ENCODE measurements around the gene METTL21A. TPM values are rescaled to one million over a fixed set of nuclear protein-coding genes. Genes with fewer than 3 reads are reported as not detected.

METTL21A gene
- total and polyA plus RNA-seq, 9 of the 15 experiments (the other 6 are each of a cell fraction or from before 2014, with no cell fraction given) = 9.1 to 46.5 (median 37.4) TPM

- no peak for TF ChIP-seq SMAD1 (IDR thresholded peaks at IDR 0.05; ENCODE audit: low read depth, low read length, partially characterized antibody)
- no peak for TF ChIP-seq MYC (IDR thresholded peaks at IDR 0.05; ENCODE audit: low read depth, low read length)
- no peak for TF ChIP-seq MYC (CRISPR knock-in tag; IDR thresholded peaks at IDR 0.05; ENCODE audit: borderline replicate concordance, low read depth)
- no peak for TF ChIP-seq SRSF7 (optimal IDR thresholded peaks at IDR 0.05; ENCODE audit: low read depth, low read length)
- no peak for TF ChIP-seq TAL1 (IDR thresholded peaks at IDR 0.05)
- no peak for TF ChIP-seq NFE2 (IDR thresholded peaks at IDR 0.05; ENCODE audit: low read depth)
- no peak for TF ChIP-seq SOX6 (IDR thresholded peaks at IDR 0.05)
- no peak for TF ChIP-seq ZNF696 (CRISPR knock-in tag; conservative IDR thresholded peaks at IDR 0.05)
- Histone ChIP-seq H3K36me3 (ENCODE audit: control insufficient read depth, insufficient read depth, low read length) (no peaks in the 10 kb centered on the region), H3K4me1 (replicated peaks in 1 of 2; ENCODE audit: control insufficient read depth in 2 of 2, insufficient read depth in 2 of 2, low read length in 2 of 2) (peaks cover 0 to 3% of the 10 kb centered on the region in 2 experiments; a peak in 1 of 5 replicates), H3K9me3 (replicated peaks; ENCODE audit: control insufficient read depth, insufficient read depth, low read depth, low read length) (no peaks in the 10 kb centered on the region), H3K27me3 (ENCODE audit: control insufficient read depth in 2 of 2, insufficient read depth in 2 of 2, low read length in 2 of 2) (no peaks in the 10 kb centered on the region), H3K9me1 (ENCODE audit: control insufficient read depth, insufficient read depth, low read length) (no peaks in the 10 kb centered on the region), H2AFZ (ENCODE audit: low read depth, low read length) (no peak overlapping the region), H3K79me2 (ENCODE audit: control insufficient read depth, insufficient read depth, low read length) (no peaks in the 10 kb centered on the region), H4K20me1 (replicated peaks; ENCODE audit: control insufficient read depth, insufficient read depth, low read length) (no peaks in the 10 kb centered on the region), H3K9ac (ENCODE audit: insufficient read depth in 1 of 2, low read depth in 2 of 2, low read length in 2 of 2) (no peak overlapping the region), H3K4me3 (no peak overlapping the region), H3K4me2 (ENCODE audit: insufficient read depth, low read length) (no peak overlapping the region), H3K27ac (ENCODE audit: extremely low read depth, low read depth, low read length) (no peak overlapping the region)
- WGBS (ENCODE audit: insufficient coverage, low coverage, missing lambda C conversion rate) = 0% methylated on average over 1 of the region's 1 CpG
- ChIA-PET CTCF (ENCODE audit: low intra/inter-chr PET ratio) (no interaction called here), POLR2A (no interaction called here)
- ATAC-seq (no peak), FAIRE-seq (no peak), DNase-seq (ENCODE audit: extremely low read depth in 1 of 4, low spot score in 3 of 4) (no peak)
- BruUV-seq (replicated peaks) = no TSS peak
- in situ Hi-C loops (cut with MboI) (no loop called here), intact Hi-C loops (cut with micrococcal nuclease) (no loop called here)
Observed at GRCh38 chr2:207640661-207641060, 15.5 kb upstream of the METTL21A start.

DNA sequence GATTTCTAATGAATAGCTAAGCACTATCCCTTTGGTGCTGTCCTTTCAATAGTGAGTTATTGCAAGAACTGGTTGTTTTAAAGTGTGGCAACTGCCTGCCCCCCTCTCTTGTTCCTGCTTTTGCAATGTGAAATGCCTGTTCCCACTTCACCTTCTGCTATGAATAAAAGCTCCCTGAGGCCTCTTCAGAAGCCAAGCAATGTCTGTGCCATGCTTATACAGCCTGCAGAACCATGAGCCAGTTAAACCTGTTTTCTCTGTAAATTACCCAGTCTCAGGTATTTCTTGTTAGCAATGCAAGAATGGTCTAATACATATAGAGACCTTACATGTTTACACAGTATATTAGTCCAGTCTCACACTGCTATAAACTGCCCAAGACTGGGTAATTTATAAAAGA, 15.0 kb upstream of the METTL21A start:
- Histone ChIP-seq H3K9ac (ENCODE audit: insufficient read depth in 1 of 2, low read depth in 2 of 2, low read length in 2 of 2) (no peak overlapping the region), H3K79me2 (ENCODE audit: control insufficient read depth, insufficient read depth, low read length) (no peaks in the 10 kb centered on the region), H3K36me3 (ENCODE audit: control insufficient read depth, insufficient read depth, low read length) (no peaks in the 10 kb centered on the region), H3K9me1 (ENCODE audit: control insufficient read depth, insufficient read depth, low read length) (no peaks in the 10 kb centered on the region), H3K27ac (ENCODE audit: extremely low read depth, low read depth, low read length) (no peak overlapping the region), H4K20me1 (replicated peaks; ENCODE audit: control insufficient read depth, insufficient read depth, low read length) (no peaks in the 10 kb centered on the region), H3K9me3 (replicated peaks; ENCODE audit: control insufficient read depth, insufficient read depth, low read depth, low read length) (no peaks in the 10 kb centered on the region), H3K4me1 (replicated peaks in 1 of 2; ENCODE audit: control insufficient read depth in 2 of 2, insufficient read depth in 2 of 2, low read length in 2 of 2) (peaks cover 0 to 3% of the 10 kb centered on the region in 2 experiments; a peak in 1 of 5 replicates), H3K27me3 (ENCODE audit: control insufficient read depth in 2 of 2, insufficient read depth in 2 of 2, low read length in 2 of 2) (no peaks in the 10 kb centered on the region), H3K4me2 (ENCODE audit: insufficient read depth, low read length) (no peak overlapping the region), H3K4me3 (no peak overlapping the region), H2AFZ (ENCODE audit: low read depth, low read length) (no peak overlapping the region)
- no peak for DNase-seq (ENCODE audit: extremely low read depth in 1 of 4, low spot score in 3 of 4)
- no peak for FAIRE-seq
- in situ Hi-C loops (cut with MboI) = no loop called here
- BruUV-seq (replicated peaks) = no TSS peak
- intact Hi-C loops (cut with micrococcal nuclease) = no loop called here
- no peak for ATAC-seq
- POLR2A ChIA-PET = no interaction called here
- CTCF ChIA-PET (ENCODE audit: low intra/inter-chr PET ratio) = no interaction called here
- TF ChIP-seq, protein P1, sequence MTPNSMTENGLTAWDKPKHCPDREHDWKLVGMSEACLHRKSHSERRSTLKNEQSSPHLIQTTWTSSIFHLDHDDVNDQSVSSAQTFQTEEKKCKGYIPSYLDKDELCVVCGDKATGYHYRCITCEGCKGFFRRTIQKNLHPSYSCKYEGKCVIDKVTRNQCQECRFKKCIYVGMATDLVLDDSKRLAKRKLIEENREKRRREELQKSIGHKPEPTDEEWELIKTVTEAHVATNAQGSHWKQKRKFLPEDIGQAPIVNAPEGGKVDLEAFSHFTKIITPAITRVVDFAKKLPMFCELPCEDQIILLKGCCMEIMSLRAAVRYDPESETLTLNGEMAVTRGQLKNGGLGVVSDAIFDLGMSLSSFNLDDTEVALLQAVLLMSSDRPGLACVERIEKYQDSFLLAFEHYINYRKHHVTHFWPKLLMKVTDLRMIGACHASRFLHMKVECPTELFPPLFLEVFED (CRISPR knock-in tag; conservative IDR thresholded peaks at IDR 0.05) = no peak
- TF ChIP-seq MLX (CRISPR knock-in tag; conservative IDR thresholded peaks at IDR 0.05) = no peak
- TF ChIP-seq POLR2B (IDR thresholded peaks at IDR 0.05; ENCODE audit: low read depth, partially characterized antibody) = no peak
- TF ChIP-seq ZNF175 (CRISPR knock-in tag; IDR thresholded peaks at IDR 0.05; ENCODE audit: low read depth) = no peak
- no peak for TF ChIP-seq SUPT5H (IDR thresholded peaks at IDR 0.05)
- no peak for TF ChIP-seq NR1H2 (CRISPR knock-in tag; IDR thresholded peaks at IDR 0.05)
- no peak for TF ChIP-seq ZNF644 (tag; IDR thresholded peaks at IDR 0.05; ENCODE audit: low read depth)
- TF ChIP-seq SETDB1 (IDR thresholded peaks at IDR 0.05; ENCODE audit: low read length) = no peak
- TF ChIP-seq TCF3 (CRISPR knock-in tag; IDR thresholded peaks at IDR 0.05) = no peak
- TF ChIP-seq ZNF75A (CRISPR knock-in tag; IDR thresholded peaks at IDR 0.05) = no peak

Data from K562 (cell line).